T-cell (primary cell): Measurements from ENCODE around the gene ZDHHC18. TPM values are rescaled to one million over a fixed set of nuclear protein-coding genes. Genes with fewer than 3 reads are reported as not detected.
"Not testable (repeated sequence)": the region's sequence is repeated elsewhere in the genome, so short reads cannot be mapped to it uniquely, and the experiment has no call there.

Source experiments
- ATAC-seq, 4 experiments: fragments of 200-7000 bp in 3 of 4; fragments of 150-1000 bp in 1 of 4; cut with Tn5 transposase; replicated peaks in 1 of 4; 1 replicate in 3 of 4; 2 replicates in 1 of 4; pipeline ENCODE4 v1.10.0; 2021; ENCODE audit warnings: moderate library complexity in 3 of 4, mild to moderate bottlenecking in 2 of 4, moderate number of reproducible peaks in 1 of 4
- CTCF ChIA-PET, 2 donors: fragments of 300-600 bp; sonication (Branson Sonifier 250); formaldehyde crosslinking; loops; one replicate each; lab custom pipeline; 2022; ENCODE audit warnings: antibody characterized with exemption in 2 of 2; lab: Charles Lee
- POLR2A ChIA-PET, 2 donors: fragments of 300-600 bp; sonication (Branson Sonifier 250); formaldehyde crosslinking; loops; one replicate each; lab custom pipeline; 2022; ENCODE audit warnings: antibody characterized with exemption in 2 of 2; lab: Charles Lee
- DNase-seq, 35 experiments: peaks; one replicate each; pipeline versions ENCODE4 v3.0.0 to v3.0.0-alpha.2; 2013 to 2023
- H3K27ac ChIP-seq: one replicate; pipeline ENCODE4 v1.5.1; 2013; ENCODE audit warnings: low read length
- H3K27me3 ChIP-seq, 2 experiments: replicated peaks in 1 of 2; 1 replicate in 1 of 2; 2 replicates in 1 of 2; pipeline versions ENCODE4 v1.6.1 to v1.7.0; 2013; ENCODE audit warnings: low read length in 1 of 2, mixed read lengths in 1 of 2; ENCODE audit not compliant: control insufficient read depth in 2 of 2, insufficient read depth in 2 of 2; ENCODE audit errors: extremely low read depth in 1 of 2
- H3K36me3 ChIP-seq, 2 donors: 1 replicate in 1 of 2; 2 replicates in 1 of 2; pipeline versions ENCODE4 v1.6.1 to v1.7.0; 2013; ENCODE audit warnings: low read length in 1 of 2; ENCODE audit not compliant: control insufficient read depth in 2 of 2, insufficient read depth in 1 of 2; ENCODE audit errors: extremely low read depth in 1 of 2
- H3K4me1 ChIP-seq, 2 experiments: 1 replicate in 1 of 2; 2 replicates in 1 of 2; pipeline versions ENCODE4 v1.6.1 to v1.7.0; 2013; ENCODE audit warnings: low read length in 2 of 2, mixed read lengths in 1 of 2; ENCODE audit not compliant: insufficient read depth in 2 of 2, control insufficient read depth in 1 of 2; ENCODE audit errors: extremely low read depth in 1 of 2
- H3K4me3 ChIP-seq, 2 donors: 1 replicate in 1 of 2; 2 replicates in 1 of 2; pipeline versions ENCODE4 v1.5.1 to v1.7.0; 2013; ENCODE audit warnings: mild to moderate bottlenecking in 2 of 2, low read length in 1 of 2, moderate library complexity in 1 of 2; ENCODE audit not compliant: control insufficient read depth in 1 of 2; ENCODE audit errors: extremely low read depth in 1 of 2
- H3K9me3 ChIP-seq: 2 replicates; pipeline ENCODE4 v1.7.0; 2013
- H3K27ac Mint-ChIP-seq, 2 donors: one replicate each; pipeline ENCODE4 v1.8.0; 2020 to 2021; ENCODE audit warnings: mild to moderate bottlenecking in 2 of 2, mixed read lengths in 2 of 2
- H3K27me3 Mint-ChIP-seq, 2 donors: one replicate each; pipeline ENCODE4 v1.8.0; 2021 to 2022; ENCODE audit warnings: mixed read lengths in 2 of 2
- H3K36me3 Mint-ChIP-seq: one replicate; pipeline ENCODE4 v1.8.0; 2021; ENCODE audit warnings: mixed read lengths
- H3K4me1 Mint-ChIP-seq, 3 donors: one replicate each; pipeline ENCODE4 v1.8.0; 2020 to 2022; ENCODE audit warnings: mixed read lengths in 3 of 3, mild to moderate bottlenecking in 1 of 3
- H3K4me3 Mint-ChIP-seq, 3 donors: one replicate each; pipeline ENCODE4 v1.8.0; 2020 to 2022; ENCODE audit warnings: mild to moderate bottlenecking in 3 of 3, mixed read lengths in 3 of 3, moderate library complexity in 3 of 3
- H3K9me3 Mint-ChIP-seq, 3 donors: one replicate each; pipeline ENCODE4 v1.8.0; 2020 to 2022; ENCODE audit warnings: mixed read lengths in 3 of 3
- WGBS: methylation state at CpG from one replicate; pipeline ENCODE4 v1.1.5; 2013; ENCODE audit warnings: missing lambda C conversion rate; ENCODE audit not compliant: insufficient coverage; 5-methylcytosine and 5-hydroxymethylcytosine counted together
- total RNA-seq, 35 experiments: library from RNA in 6 of 35; stranded (reverse) in 6 of 35; fragments of 120-200 nt in 1 of 35; gene quantifications; one replicate each; pipeline versions ENCODE4 v1.2.1 to v1.2.4 and lab custom pipeline; 2013 to 2026

Gene ZDHHC18
- total RNA-seq, 5 donors from 2014 or later (not counting 1 experiment from before 2014, with no cell fraction given), result 41.1 to 59.9 (median 50.6) TPM

DNA sequence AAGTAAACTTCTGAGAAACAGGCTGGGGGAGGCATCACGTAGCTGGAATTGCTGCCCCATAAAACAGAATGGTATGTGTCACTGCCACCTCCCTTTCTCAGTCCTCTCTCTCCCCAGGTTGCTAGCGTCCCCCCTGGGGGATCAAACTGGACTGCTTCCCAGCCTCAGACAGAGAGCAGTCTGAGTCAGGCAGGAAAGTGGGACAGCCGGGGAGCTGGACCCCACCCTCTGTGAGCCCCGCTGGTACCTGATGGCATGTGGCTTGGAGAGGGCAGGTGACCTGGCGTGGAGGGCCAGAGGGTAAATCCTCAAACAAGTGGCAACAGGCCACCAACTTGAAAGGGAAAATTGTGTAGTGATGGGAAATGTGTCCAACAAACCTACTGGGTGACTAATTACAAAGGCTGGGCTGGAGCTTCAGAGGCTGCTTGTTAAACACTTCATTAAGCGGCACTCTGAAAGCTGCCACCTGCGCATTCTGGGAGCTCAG lies 35.4 kb downstream of the ZDHHC18 start:
- H3K27me3 Mint-ChIP-seq, result no peaks in the 10 kb centered on the region
- ChIA-PET CTCF (interaction anchor here in 1 of 2 donors (0.7 kb wide), 1 partner anchor 1650 kb away, joined by 3 read pairs; no protein-coding TSS in a partner anchor), POLR2A (no interaction called here)
- H3K27ac Mint-ChIP-seq, result peak overlapping the region; percentile 44 to 74
- H3K4me3 Mint-ChIP-seq, result peak overlapping the region in 2 of 3 donors; percentile 37 to 88
- Histone ChIP-seq H3K27ac (no peak overlapping the region), H3K4me1 (peaks cover 3 to 32% of the 10 kb centered on the region in 2 experiments), H3K4me3 (no peak overlapping the region), H3K36me3 (peaks cover 12 to 14% of the 10 kb centered on the region in 2 donors), H3K27me3 (peaks cover 0 to 2% of the 10 kb centered on the region in 2 experiments), H3K9me3 (no peaks in the 10 kb centered on the region)
- peaks cover 4% of the 10 kb centered on the region for H3K36me3 Mint-ChIP-seq
- DNase-seq (no peak), ATAC-seq (no peak)
- WGBS, result 90% methylated on average over 4 of the region's 7 CpGs
- peaks cover 17 to 31% (median 23%) of the 10 kb centered on the region in 3 donors for H3K4me1 Mint-ChIP-seq
- H3K9me3 Mint-ChIP-seq, result no peaks in the 10 kb centered on the region

DNA sequence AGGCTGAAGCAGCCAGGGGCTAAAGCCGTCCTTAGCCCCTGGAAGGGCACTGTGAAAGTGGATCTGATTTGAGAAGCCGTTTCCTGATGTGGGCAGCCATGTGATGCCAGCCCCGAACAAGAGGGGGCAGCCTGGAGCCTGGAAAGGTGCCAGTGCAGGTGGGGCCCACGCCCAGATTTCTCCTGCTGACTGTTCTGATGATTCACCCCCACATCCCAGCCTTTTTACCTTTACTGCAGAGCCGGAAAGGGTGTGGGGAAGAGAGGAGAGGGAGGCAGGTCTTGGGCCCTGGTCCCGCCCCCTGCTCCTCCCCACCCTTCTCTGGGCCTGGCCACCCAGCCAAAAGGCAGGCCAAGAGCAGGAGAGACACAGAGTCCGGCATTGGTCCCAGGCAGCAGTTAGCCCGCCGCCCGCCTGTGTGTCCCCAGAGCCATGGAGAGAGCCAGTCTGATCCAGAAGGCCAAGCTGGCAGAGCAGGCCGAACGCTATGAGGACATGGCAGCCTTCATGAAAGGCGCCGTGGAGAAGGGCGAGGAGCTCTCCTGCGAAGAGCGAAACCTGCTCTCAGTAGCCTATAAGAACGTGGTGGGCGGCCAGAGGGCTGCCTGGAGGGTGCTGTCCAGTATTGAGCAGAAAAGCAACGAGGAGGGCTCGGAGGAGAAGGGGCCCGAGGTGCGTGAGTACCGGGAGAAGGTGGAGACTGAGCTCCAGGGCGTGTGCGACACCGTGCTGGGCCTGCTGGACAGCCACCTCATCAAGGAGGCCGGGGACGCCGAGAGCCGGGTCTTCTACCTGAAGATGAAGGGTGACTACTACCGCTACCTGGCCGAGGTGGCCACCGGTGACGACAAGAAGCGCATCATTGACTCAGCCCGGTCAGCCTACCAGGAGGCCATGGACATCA lies 36.5 kb downstream of the ZDHHC18 start, which contains the start of gene SFN:
TSS of gene SFN (plus strand) at position 369 of the 904 bp plus-strand sequence. CDS start at position 433, 64 bp downstream.
- no peaks in the 10 kb centered on the region for H3K27me3 Mint-ChIP-seq
- H3K4me3 Mint-ChIP-seq, result peak within 1 kb of the TSS; percentile 87 to 95 (median 88)
- Histone ChIP-seq H3K36me3 (peaks cover 4 to 8% of the 10 kb centered on the region in 2 donors), H3K4me1 (peaks cover 3 to 32% of the 10 kb centered on the region in 2 experiments), H3K9me3 (no peaks in the 10 kb centered on the region), H3K27ac (peak within 1 kb of the TSS; percentile 66), H3K4me3 (peak within 1 kb of the TSS in 1 of 2 donors; percentile 99), H3K27me3 (peaks cover 0 to 2% of the 10 kb centered on the region in 2 experiments)
- DNase-seq, result peak in 19 of 35 experiments; percentile 10 to 56 (median 26)
- ChIA-PET CTCF (interaction anchor here in 1 of 2 donors (0.6 kb wide), 1 partner anchor 58 kb away, joined by 5 read pairs; no protein-coding TSS in a partner anchor), POLR2A (no interaction called here)
- ATAC-seq, result no peak
- H3K9me3 Mint-ChIP-seq, result no peaks in the 10 kb centered on the region
- peaks cover 17 to 31% (median 23%) of the 10 kb centered on the region in 3 donors for H3K4me1 Mint-ChIP-seq
- 96% methylated on average over 31 of the region's 37 CpGs for WGBS
- H3K27ac Mint-ChIP-seq, result peak within 1 kb of the TSS; percentile 88 to 93
- peaks cover 2% of the 10 kb centered on the region for H3K36me3 Mint-ChIP-seq

DNA sequence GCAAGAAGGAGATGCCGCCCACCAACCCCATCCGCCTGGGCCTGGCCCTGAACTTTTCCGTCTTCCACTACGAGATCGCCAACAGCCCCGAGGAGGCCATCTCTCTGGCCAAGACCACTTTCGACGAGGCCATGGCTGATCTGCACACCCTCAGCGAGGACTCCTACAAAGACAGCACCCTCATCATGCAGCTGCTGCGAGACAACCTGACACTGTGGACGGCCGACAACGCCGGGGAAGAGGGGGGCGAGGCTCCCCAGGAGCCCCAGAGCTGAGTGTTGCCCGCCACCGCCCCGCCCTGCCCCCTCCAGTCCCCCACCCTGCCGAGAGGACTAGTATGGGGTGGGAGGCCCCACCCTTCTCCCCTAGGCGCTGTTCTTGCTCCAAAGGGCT lies 37.2 kb downstream of the ZDHHC18 start:
- Histone ChIP-seq H3K36me3 (peaks cover 0 to 3% of the 10 kb centered on the region in 2 donors), H3K9me3 (no peaks in the 10 kb centered on the region), H3K27ac (no peak overlapping the region), H3K4me3 (no peak overlapping the region), H3K27me3 (peaks cover 0 to 2% of the 10 kb centered on the region in 2 experiments), H3K4me1 (peaks cover 3 to 32% of the 10 kb centered on the region in 2 experiments)
- DNase-seq (no peak), ATAC-seq (no peak)
- WGBS, result 88% methylated on average over 9 of the region's 20 CpGs
- Mint-ChIP-seq H3K9me3 (no peaks in the 10 kb centered on the region), H3K27me3 (no peaks in the 10 kb centered on the region), H3K27ac (peak overlapping the region; percentile 88 to 93), H3K36me3 (no peaks in the 10 kb centered on the region), H3K4me3 (peak overlapping the region; percentile 87 to 95 (median 88)), H3K4me1 (peaks cover 17 to 31% (median 23%) of the 10 kb centered on the region in 3 donors)
- ChIA-PET POLR2A (no interaction called here), CTCF (interaction anchor here (0.6 to 1.4 kb wide), 2 partner anchors 59 to 74 kb away, joined by 5 read pairs; no protein-coding TSS in a partner anchor)

DNA sequence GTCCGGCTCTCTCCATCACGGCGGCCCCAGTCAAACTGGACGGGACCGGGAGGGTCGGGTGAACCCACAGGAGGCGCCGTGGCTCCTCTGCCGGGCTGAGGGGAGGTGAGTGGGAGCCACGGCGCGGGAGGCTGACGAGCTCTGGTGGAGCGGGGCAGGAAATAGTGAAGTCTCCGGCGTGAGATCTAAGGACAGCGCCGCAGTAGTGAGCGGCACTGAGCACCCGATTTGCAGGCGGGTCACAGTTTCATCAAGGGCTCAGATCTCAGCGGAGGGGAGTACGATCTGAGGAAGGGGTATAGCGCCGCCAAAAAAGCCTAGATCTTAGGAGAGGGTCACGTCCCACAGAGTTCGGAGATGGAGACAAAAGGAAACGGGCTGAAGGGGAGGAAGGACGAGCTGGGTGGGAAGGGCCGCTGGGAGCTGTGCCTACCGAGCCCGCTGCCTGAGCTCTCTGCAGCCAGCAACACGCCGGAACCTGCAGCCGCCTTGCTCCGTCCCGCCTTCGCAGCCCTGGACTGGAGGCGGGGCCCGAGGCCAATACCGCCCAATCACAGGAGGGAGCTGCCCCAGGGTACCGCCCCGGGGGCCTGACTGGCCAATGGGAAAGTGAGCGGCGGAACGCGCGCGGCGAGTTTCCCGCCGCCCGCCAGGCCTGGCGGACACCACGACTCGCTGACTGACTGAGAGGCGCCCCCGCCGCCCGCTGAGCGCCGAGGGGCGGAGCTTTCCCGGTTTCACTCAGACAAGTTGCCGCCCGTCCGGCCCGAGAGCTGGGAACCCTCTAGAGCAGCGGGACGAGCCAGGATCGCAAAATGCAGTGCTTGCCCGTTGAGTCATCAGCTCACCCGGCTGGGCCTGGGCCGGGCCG lies 38.4 kb downstream of the ZDHHC18 start:
- DNase-seq (peak; percentile 82 to 96 (median 90)), ATAC-seq (peak; percentile 94 to 96 (median 94))
- peaks cover 17 to 31% (median 23%) of the 10 kb centered on the region in 3 donors for H3K4me1 Mint-ChIP-seq
- Histone ChIP-seq H3K27me3 (peaks cover 0 to 2% of the 10 kb centered on the region in 2 experiments), H3K4me1 (peaks cover 3 to 32% of the 10 kb centered on the region in 2 experiments), H3K36me3 (no peaks in the 10 kb centered on the region), H3K9me3 (no peaks in the 10 kb centered on the region), H3K4me3 (peak overlapping the region; percentile 92 to 99), H3K27ac (peak overlapping the region; percentile 72)
- peak overlapping the region; percentile 88 to 93 for H3K27ac Mint-ChIP-seq
- no peaks in the 10 kb centered on the region for H3K9me3 Mint-ChIP-seq
- no peaks in the 10 kb centered on the region for H3K36me3 Mint-ChIP-seq
- H3K27me3 Mint-ChIP-seq, result no peaks in the 10 kb centered on the region
- ChIA-PET CTCF (interaction anchor here (0.5 to 2.4 kb wide), 15 partner anchors 12 to 1044 kb away, joined by 3 to 21 read pairs (median 5); partner anchors contain the start of gene GPN2 (in 1 of the 2)), POLR2A (interaction anchor here in 1 of 2 donors (0.6 to 1.4 kb wide), 5 partner anchors 31 to 378 kb away, joined by 3 to 5 read pairs (median 4); partner anchors contain the start of gene GPATCH3)
- under 1% methylated on average over 60 of the region's 75 CpGs for WGBS
- H3K4me3 Mint-ChIP-seq, result peak overlapping the region; percentile 87 to 95 (median 88)

DNA sequence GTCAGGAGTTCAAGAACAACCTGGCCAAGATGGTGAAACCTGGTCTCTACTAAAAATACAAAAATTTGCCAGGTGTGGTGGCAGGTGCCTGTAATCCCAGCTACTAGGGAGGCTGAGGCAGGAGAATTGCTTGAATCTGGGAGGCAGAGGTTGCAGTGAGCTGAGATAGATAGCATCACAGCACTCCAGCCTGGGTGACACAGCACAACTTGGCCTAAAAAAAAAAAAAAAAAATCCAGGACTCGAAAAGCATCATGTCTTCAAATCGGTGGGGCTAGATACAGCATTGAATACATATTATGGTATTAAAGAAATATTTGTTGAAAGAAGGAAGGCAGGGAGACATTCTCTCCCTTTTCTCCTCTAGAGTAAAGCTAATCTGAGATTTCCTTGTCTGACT lies 46.6 kb downstream of the ZDHHC18 start:
- not testable (repeated sequence) for H3K4me1 ChIP-seq, H3K4me3 ChIP-seq, H3K27me3 Mint-ChIP-seq, H3K9me3 Mint-ChIP-seq, DNase-seq, H3K4me1 Mint-ChIP-seq, H3K27ac Mint-ChIP-seq, ATAC-seq, H3K27ac ChIP-seq, H3K36me3 Mint-ChIP-seq, H3K4me3 Mint-ChIP-seq, H3K27me3 ChIP-seq, H3K9me3 ChIP-seq
- POLR2A ChIA-PET, result interaction anchor here in 1 of 2 donors (0.6 kb wide), 1 partner anchor 53 kb away, joined by 3 read pairs; no protein-coding TSS in a partner anchor
- H3K36me3 ChIP-seq, result peaks cover 7 to 23% of the 10 kb centered on the region in 2 donors
- CTCF ChIA-PET, result interaction anchor here (0.6 to 1.0 kb wide), 5 partner anchors 38 to 744 kb away, joined by 3 to 7 read pairs (median 3); no protein-coding TSS in a partner anchor
- no CpG with 5 or more reads among the region's 2 CpGs for WGBS
